Neuron (in vitro differentiated cells): ENCODE data around the gene ANXA8L1.
"Not testable (repeated sequence)": the region's sequence is repeated elsewhere in the genome, so short reads cannot be mapped to it uniquely, and the experiment has no call there.

ENCODE experiments used
- H2AFZ ChIP-seq: one replicate; pipeline ENCODE4 v1.6.1; 2013; ENCODE audit warnings: low read depth, mild to moderate bottlenecking, inconsistent platforms, low read length, moderate library complexity
- H3K27me3 ChIP-seq: one replicate; pipeline ENCODE4 v1.6.1; 2013; ENCODE audit warnings: low read length; ENCODE audit not compliant: insufficient read depth
- H3K36me3 ChIP-seq: one replicate; pipeline ENCODE4 v1.6.1; 2013; ENCODE audit warnings: low read length; ENCODE audit not compliant: insufficient read depth
- H3K4me1 ChIP-seq: one replicate; pipeline ENCODE4 v1.6.1; 2013; ENCODE audit warnings: low read length; ENCODE audit not compliant: insufficient read depth
- H3K4me3 ChIP-seq: 2 replicates; pipeline ENCODE4 v1.5.1; 2013; ENCODE audit warnings: mild to moderate bottlenecking, low read length, moderate library complexity
- H3K9me3 ChIP-seq: one replicate; pipeline ENCODE4 v1.6.1; 2013; ENCODE audit warnings: low read length

ANXA8L1 gene

DNA sequence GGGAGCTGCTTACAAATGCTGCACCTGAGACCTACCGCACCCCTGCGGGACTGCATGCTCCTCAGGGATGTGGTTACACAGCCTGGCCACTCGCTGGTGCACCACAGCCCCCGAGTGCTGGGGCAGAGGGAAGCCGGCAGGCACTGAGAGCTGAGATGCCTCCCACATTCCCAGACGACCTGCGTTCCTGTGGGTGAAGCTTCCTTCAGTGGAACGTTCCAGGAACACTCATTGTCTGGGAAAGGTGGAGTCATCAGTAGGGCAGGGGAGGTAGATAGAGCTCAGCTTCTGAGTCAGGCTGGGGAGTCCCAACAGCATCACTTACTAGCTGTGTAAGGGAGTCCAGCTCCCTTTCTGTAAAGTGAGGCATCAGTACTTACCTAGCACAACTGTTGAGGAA is 2.5 kb downstream of the ANXA8L1 start:
- H3K27me3 ChIP-seq, H3K36me3 ChIP-seq, H3K4me1 ChIP-seq, H2AFZ ChIP-seq, H3K4me3 ChIP-seq, H3K9me3 ChIP-seq: not testable (repeated sequence)

DNA sequence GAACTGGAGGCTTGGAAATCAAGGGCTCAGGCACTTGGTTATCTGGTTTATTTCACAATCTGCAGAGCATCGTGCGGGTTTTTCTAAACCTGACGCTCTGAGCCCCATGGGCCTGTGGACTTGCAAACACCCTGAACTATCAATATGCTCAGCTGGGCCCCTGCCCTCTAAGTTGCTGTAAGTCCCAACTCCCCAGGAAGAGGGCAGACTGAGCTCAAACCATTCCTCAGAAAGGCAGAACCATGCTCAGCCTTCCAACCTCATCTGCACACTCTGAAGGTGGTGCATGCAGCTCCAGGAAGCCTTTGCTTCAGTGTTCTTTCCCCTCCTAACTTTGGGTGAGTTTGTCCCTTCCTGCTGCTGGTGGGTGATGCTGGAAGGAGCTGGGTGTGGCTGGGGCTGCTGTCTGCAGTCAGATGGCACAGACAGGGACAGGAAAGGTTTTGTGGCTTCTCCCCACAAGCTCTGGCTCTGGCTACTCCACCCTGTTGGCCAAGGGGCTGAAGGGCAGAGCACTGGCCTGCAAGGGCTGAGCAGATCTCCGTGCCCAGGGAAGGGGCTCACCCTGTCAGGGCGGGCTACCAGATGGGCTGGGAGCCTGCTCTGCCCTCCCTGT is 3.8 kb downstream of the ANXA8L1 start:
- not testable (repeated sequence) for H2AFZ ChIP-seq, H3K4me1 ChIP-seq, H3K27me3 ChIP-seq, H3K4me3 ChIP-seq, H3K36me3 ChIP-seq, H3K9me3 ChIP-seq

- H3K36me3 ChIP-seq, H3K4me1 ChIP-seq, H2AFZ ChIP-seq, H3K4me3 ChIP-seq, H3K27me3 ChIP-seq, H3K9me3 ChIP-seq: not testable (repeated sequence)
Measured at GRCh38 chr10:46385858-46386257, 10.3 kb downstream of the ANXA8L1 start.

- not testable (repeated sequence) for H2AFZ ChIP-seq, H3K9me3 ChIP-seq, H3K4me3 ChIP-seq, H3K4me1 ChIP-seq, H3K36me3 ChIP-seq, H3K27me3 ChIP-seq
Measured at GRCh38 chr10:46386694-46387093, 11.1 kb downstream of the ANXA8L1 start.

- H3K27me3 ChIP-seq, H3K9me3 ChIP-seq, H3K4me3 ChIP-seq, H2AFZ ChIP-seq, H3K36me3 ChIP-seq, H3K4me1 ChIP-seq: not testable (repeated sequence)
Measured at GRCh38 chr10:46387309-46387902, 11.8 kb downstream of the ANXA8L1 start.

DNA sequence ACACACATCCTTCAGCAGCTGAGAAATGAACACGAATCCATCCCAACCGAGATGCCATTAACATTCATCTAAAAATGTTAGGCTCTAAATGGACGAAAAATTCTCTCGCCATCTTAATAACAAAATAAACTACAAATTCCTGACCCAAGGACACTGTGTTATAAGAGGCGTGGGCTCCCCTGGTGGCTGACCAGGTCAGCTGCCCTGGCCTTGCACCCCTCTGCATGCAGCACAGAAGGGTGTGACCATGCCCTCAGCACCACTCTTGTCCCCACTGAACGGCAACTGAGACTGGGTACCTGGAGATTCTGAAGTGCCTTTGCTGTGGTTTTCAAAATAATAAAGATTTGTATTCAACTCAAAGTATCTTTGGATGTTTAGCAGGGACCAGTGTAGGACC is 15.8 kb downstream of the ANXA8L1 start:
- H2AFZ ChIP-seq, H3K27me3 ChIP-seq, H3K4me3 ChIP-seq, H3K9me3 ChIP-seq, H3K4me1 ChIP-seq, H3K36me3 ChIP-seq: not testable (repeated sequence)

GRCh38 chr10:46396441-46397279 is 21.1 kb downstream of the ANXA8L1 start:
- not testable (repeated sequence) for H3K4me3 ChIP-seq, H3K9me3 ChIP-seq, H3K4me1 ChIP-seq, H3K36me3 ChIP-seq, H2AFZ ChIP-seq, H3K27me3 ChIP-seq

- not testable (repeated sequence) for H3K27me3 ChIP-seq, H3K9me3 ChIP-seq, H3K4me1 ChIP-seq, H2AFZ ChIP-seq, H3K4me3 ChIP-seq, H3K36me3 ChIP-seq
Measured at GRCh38 chr10:46397767-46398166, 22.2 kb downstream of the ANXA8L1 start.

DNA sequence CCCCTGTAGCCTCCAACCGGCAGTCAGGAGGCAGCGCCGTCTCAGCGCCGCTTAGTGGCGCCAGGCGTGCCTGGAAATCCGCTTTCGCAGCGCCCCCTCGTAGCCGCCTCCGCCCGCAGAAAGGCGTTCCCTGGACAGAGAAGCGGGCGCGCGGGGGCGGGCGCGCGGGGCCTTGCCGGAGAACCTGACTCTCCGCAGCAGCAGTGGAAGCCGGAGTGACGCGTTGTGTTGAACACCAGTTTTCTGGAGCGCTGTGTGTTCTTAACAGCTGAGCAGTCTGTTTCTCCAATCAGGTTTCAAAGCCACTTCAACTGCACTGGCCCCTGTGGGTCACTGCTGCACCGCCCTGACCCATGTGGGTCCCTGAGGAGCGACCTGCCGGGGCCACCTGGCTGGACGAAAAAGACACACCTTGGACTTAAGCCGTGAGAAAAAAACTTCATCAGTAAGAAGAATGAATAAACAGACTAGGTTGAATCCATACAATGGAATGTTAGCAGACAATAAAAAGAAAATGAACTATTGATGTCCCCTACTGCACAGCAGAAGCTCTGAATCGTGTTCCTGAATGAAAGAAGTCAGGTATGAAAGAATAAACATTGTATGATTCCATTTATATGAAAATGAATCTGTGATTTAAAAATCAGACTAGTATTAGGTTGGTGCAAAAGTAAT is 22.8 kb downstream of the ANXA8L1 start:
- not testable (repeated sequence) for H2AFZ ChIP-seq, H3K4me3 ChIP-seq, H3K36me3 ChIP-seq, H3K4me1 ChIP-seq, H3K9me3 ChIP-seq, H3K27me3 ChIP-seq

DNA sequence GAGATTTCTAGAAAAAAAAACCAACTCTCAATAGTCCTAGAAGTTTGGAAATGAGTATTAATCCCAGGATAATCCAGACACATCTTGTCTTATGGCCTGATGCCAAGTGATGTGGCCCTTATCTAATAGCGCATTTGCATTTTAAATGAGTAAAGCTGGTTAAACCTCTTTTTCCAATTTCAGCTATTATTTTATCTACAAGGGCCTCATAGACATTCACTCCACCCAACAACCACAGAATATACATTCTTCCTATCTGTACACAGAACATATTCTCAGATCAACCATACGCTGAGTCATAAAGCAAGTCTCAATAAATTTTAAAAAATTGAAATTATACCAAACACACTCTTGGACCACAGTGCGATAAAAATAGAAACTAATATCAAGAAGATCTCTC is 34.0 kb downstream of the ANXA8L1 start:
- not testable (repeated sequence) for H3K36me3 ChIP-seq, H3K4me3 ChIP-seq, H3K4me1 ChIP-seq, H3K9me3 ChIP-seq, H2AFZ ChIP-seq, H3K27me3 ChIP-seq

GRCh38 chr10:46411123-46411522 is 35.5 kb downstream of the ANXA8L1 start:
- not testable (repeated sequence) for H3K4me1 ChIP-seq

DNA sequence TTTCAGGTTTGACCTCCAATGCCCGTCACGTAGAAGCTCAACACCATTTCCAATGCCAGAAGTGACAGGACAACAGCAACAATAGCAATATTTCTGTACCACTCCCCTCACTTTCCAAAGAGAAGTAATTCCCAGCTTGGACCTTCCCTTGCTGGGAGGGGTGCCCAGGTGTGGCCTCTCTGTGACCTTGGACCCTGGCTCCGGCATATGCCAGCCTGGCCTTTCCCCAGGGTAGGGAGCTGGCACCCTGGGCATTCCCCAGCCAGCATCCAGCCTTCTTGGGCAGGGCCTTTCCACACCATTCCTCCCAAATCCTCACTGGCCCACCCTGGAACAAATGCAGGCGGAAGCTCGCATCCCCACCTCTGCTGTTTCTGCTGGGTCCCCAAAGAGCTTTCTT is 37.1 kb downstream of the ANXA8L1 start:
- not testable (repeated sequence) for H2AFZ ChIP-seq, H3K4me1 ChIP-seq, H3K36me3 ChIP-seq, H3K4me3 ChIP-seq, H3K9me3 ChIP-seq, H3K27me3 ChIP-seq

More at GRCh38 chr10:46411123-46411522, 35.5 kb downstream of the ANXA8L1 start:
- not testable (repeated sequence) for H3K4me3 ChIP-seq, H2AFZ ChIP-seq, H3K36me3 ChIP-seq, H3K9me3 ChIP-seq, H3K27me3 ChIP-seq

GRCh38 chr10:46415291-46415690 is 39.7 kb downstream of the ANXA8L1 start:
- H3K4me1 ChIP-seq, H2AFZ ChIP-seq, H3K4me3 ChIP-seq, H3K36me3 ChIP-seq, H3K27me3 ChIP-seq, H3K9me3 ChIP-seq: not testable (repeated sequence)
